ENCODE results near the gene MYH10.

MYH10 gene

DNA sequence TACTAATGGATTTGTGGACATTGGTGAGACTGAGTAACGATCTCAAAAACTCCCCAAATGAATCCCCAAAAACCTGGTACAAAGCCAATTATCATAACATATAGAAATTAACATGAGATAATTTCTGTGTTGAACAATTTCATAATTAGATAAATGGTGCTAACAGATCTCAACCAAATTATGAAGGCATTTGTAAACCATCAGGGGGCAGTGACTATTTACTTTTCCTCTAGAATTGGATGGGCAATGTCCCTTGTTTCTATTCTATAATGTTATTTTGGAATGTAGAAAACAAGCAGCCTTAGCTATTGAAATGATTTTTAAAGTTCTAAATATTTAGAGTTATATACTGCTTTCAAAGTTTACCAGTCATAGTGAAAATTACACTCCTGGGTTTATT is 57.8 kb downstream of the MYH10 start:
- Histone ChIP-seq H3K36me3 (ENCODE audit: insufficient read depth, low read length) (peaks cover 75% of the 10 kb centered on the region), H3K4me1 (ENCODE audit: insufficient read depth, low read length) (no peaks in the 10 kb centered on the region), H3K4me3 (ENCODE audit: low read depth in 1 of 2, low read length in 2 of 2) (no peak overlapping the region), H3K79me2 (ENCODE audit: insufficient read depth, low read length) (no peaks in the 10 kb centered on the region), H3K27me3 (ENCODE audit: insufficient read depth, low read length, poor library complexity) (no peaks in the 10 kb centered on the region), H4K20me1 (ENCODE audit: insufficient read depth, low read length) (no peaks in the 10 kb centered on the region), H3K9me3 (ENCODE audit: insufficient read depth, low read length, severe bottlenecking) (no peaks in the 10 kb centered on the region), H3K27ac (ENCODE audit: low read length) (no peak overlapping the region), H3K9ac (ENCODE audit: low read depth, low read length) (no peak overlapping the region), H3K4me2 (ENCODE audit: insufficient read depth, low read length) (no peak overlapping the region), H2AFZ (ENCODE audit: low read depth, low read length) (no peak overlapping the region)
- ATAC-seq (ENCODE audit: insufficient read depth, low read depth) (no peak), DNase-seq (no peak)
- TF ChIP-seq, protein P1, sequence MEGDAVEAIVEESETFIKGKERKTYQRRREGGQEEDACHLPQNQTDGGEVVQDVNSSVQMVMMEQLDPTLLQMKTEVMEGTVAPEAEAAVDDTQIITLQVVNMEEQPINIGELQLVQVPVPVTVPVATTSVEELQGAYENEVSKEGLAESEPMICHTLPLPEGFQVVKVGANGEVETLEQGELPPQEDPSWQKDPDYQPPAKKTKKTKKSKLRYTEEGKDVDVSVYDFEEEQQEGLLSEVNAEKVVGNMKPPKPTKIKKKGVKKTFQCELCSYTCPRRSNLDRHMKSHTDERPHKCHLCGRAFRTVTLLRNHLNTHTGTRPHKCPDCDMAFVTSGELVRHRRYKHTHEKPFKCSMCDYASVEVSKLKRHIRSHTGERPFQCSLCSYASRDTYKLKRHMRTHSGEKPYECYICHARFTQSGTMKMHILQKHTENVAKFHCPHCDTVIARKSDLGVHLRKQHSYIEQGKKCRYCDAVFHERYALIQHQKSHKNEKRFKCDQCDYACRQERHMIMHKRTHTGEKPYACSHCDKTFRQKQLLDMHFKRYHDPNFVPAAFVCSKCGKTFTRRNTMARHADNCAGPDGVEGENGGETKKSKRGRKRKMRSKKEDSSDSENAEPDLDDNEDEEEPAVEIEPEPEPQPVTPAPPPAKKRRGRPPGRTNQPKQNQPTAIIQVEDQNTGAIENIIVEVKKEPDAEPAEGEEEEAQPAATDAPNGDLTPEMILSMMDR (IDR thresholded peaks at IDR 0.05; ENCODE audit: borderline replicate concordance, extremely low read depth, low read length, poor library complexity, severe bottlenecking), result peak; percentile 29
- no peak for TF ChIP-seq EZH2 (IDR thresholded peaks at IDR 0.05; ENCODE audit: borderline replicate concordance, low read depth, low read length, severe bottlenecking)

DNA sequence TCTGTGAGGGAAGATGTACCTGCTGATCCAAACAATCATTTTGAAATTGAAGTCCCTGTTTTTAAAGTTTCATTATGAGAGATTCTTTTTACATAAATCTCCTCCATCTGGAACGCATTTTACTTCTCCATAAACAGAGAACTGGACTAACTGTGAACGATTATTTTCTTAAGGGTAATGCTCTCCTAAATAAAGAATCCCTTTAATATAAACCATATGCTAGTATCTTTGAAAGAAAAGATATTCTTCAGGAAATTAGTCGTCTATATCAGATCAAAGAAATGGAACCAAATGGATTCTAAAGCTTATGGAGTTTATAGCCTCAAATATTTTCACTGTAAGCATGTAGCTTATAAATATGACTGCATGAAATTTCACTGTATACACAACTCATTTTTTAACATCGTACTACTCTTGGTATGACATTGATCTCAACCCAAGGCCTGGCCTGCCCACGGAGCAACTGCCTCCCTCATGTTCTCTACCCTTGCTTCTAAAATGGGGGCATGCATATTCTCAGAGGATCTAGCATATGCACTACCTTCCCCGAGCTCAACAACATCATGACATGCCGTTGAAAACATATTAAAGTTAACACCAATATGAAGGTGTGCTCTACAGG is 66.4 kb downstream of the MYH10 start:
- Histone ChIP-seq H3K4me2 (ENCODE audit: insufficient read depth, low read length) (no peak overlapping the region), H3K36me3 (ENCODE audit: insufficient read depth, low read length) (peaks cover 75% of the 10 kb centered on the region)

DNA sequence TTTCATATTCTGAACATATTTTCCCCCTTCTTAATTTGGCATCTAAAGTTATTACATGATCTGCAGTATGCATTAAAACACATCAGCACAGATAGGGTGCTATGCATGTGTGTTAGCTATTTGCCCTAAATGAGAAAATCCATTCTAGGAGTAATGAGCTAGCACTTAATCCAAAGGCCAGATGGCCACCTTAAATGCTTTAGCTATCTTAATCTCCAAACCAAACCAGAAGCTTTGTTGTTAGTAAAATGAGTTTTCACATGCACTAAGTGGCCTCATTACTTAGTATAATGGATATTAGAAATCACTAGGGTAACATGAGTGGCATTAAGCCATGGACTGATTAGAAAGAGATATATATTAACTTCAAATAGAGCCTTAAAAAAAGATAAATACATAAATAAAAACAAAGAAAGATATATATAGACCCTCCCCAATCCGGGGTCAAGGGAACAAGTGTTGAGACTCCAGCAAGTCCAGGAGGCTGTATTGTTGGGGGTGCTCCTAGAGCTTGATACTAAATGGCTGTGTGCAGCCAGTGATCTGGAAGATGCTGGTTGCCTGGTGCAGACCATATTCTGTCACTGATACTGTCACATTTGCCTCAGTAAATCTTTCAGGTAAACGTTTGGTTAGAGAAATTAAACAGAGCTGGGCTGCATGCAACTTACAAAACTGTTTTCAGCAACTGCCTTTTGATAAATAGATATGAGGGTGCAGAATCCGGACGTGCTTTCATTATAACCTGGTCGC is 67.3 kb downstream of the MYH10 start:
- Histone ChIP-seq H3K9ac (ENCODE audit: low read depth, low read length) (no peak overlapping the region), H2AFZ (ENCODE audit: low read depth, low read length) (no peak overlapping the region), H3K9me3 (ENCODE audit: insufficient read depth, low read length, severe bottlenecking) (no peaks in the 10 kb centered on the region), H4K20me1 (ENCODE audit: insufficient read depth, low read length) (no peaks in the 10 kb centered on the region), H3K36me3 (ENCODE audit: insufficient read depth, low read length) (peaks cover 66% of the 10 kb centered on the region), H3K4me2 (ENCODE audit: insufficient read depth, low read length) (no peak overlapping the region), H3K79me2 (ENCODE audit: insufficient read depth, low read length) (no peaks in the 10 kb centered on the region), H3K27me3 (ENCODE audit: insufficient read depth, low read length, poor library complexity) (no peaks in the 10 kb centered on the region), H3K27ac (ENCODE audit: low read length) (no peak overlapping the region), H3K4me3 (ENCODE audit: low read depth in 1 of 2, low read length in 2 of 2) (no peak overlapping the region), H3K4me1 (ENCODE audit: insufficient read depth, low read length) (no peaks in the 10 kb centered on the region)
- no peak for TF ChIP-seq EZH2 (IDR thresholded peaks at IDR 0.05; ENCODE audit: borderline replicate concordance, low read depth, low read length, severe bottlenecking)
- TF ChIP-seq, protein P1 (IDR thresholded peaks at IDR 0.05; ENCODE audit: borderline replicate concordance, extremely low read depth, low read length, poor library complexity, severe bottlenecking), result no peak
- DNase-seq, result no peak
- ATAC-seq (ENCODE audit: insufficient read depth, low read depth), result no peak

More for the DNA sequence above, 66.4 kb downstream of the MYH10 start:
- TF ChIP-seq, protein P1 (IDR thresholded peaks at IDR 0.05; ENCODE audit: borderline replicate concordance, extremely low read depth, low read length, poor library complexity, severe bottlenecking), result no peak
- TF ChIP-seq EZH2 (IDR thresholded peaks at IDR 0.05; ENCODE audit: borderline replicate concordance, low read depth, low read length, severe bottlenecking), result no peak
- Histone ChIP-seq H4K20me1 (ENCODE audit: insufficient read depth, low read length) (no peaks in the 10 kb centered on the region), H3K4me1 (ENCODE audit: insufficient read depth, low read length) (no peaks in the 10 kb centered on the region), H3K9me3 (ENCODE audit: insufficient read depth, low read length, severe bottlenecking) (no peaks in the 10 kb centered on the region), H3K79me2 (ENCODE audit: insufficient read depth, low read length) (no peaks in the 10 kb centered on the region), H3K4me3 (ENCODE audit: low read depth in 1 of 2, low read length in 2 of 2) (no peak overlapping the region), H3K9ac (ENCODE audit: low read depth, low read length) (no peak overlapping the region), H2AFZ (ENCODE audit: low read depth, low read length) (no peak overlapping the region), H3K27ac (ENCODE audit: low read length) (no peak overlapping the region), H3K27me3 (ENCODE audit: insufficient read depth, low read length, poor library complexity) (no peaks in the 10 kb centered on the region)
- ATAC-seq (ENCODE audit: insufficient read depth, low read depth) (no peak), DNase-seq (no peak)

Data from DND-41 (cell line).